Activated CD4-positive, CD25-positive, alpha-beta regulatory T cell (primary cell): ENCODE results near the gene RGS11.

Experiments
- DNase-seq, 4 experiments: peaks; one replicate each; lab custom pipeline; 2025; lab: John Stamatoyannopoulos, UW

RGS11 gene

DNA sequence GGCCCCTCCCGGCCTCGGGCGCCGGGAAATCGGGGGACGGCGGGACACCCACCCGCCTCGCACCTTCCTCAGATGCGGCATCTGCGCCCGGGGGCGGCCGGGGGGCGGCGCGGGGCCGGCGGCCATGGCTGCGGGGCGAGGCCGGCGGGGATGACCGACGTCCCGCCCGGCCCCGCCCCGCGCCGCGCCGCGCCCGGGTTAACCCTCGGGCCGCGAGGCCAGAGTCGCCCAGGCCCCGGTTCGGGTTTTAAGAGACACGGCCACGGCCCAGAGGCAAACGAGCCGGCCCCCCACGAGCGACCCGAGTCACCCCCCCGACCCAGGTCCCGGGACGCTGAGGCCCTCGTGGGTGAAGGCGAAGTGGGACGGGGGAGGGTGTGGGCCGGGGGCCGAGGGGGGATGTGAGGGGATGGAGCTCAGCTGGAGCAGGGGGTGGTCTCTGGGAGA is at the start of gene RGS11:
Gene RGS11 (minus strand): TSS at position 159 of the 447 bp plus-strand sequence. CDS start 33 bp downstream, at position 126.
- no peak for DNase-seq

DNA sequence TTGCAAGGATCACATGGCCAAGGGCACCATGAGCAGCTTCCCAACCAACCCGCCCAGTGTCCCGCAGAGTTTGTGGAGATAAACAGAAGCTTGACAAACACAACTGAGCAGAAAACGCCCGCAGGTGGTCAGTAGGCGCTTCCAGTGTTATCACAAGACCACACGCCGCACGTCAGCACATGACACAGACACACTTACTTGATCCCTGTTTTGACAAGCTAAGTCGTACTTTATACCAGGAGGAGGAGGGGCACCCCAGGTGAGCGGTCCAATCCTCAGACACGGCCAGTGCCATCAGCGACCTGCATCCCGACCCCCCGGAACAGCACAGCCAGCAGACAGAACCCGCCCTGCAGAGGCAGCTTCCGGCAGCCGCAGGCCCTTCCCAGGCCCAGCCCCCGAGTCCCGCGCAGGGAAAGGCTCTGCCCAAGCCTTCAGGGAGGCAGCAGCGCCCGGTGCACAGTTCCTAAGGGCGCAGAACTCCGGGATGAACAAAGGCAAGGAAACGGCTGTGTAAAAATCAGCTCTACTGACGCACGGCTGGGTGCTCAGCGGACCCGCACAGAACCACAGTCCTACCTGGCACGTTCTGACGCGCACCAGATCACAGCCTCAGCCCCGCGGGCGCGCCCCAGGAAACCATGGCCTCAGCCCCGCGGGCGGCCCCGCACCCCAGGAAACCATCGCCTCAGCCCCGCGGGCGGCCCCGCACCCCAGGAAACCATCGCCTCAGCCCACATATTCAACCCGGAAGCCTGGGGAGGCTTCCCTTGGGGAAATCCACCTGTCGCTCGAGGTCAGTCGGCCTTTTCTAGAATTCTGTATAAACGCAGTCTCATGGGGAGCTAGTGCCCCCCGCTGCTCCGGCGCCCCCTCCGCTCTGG is 48.9 kb upstream of the RGS11 start:
- DNase-seq, result peak in 2 of 4 experiments; percentile 52 to 56

- DNase-seq, result no peak
Measured at GRCh38 chr16:324201-324450, 48.4 kb upstream of the RGS11 start.

DNA sequence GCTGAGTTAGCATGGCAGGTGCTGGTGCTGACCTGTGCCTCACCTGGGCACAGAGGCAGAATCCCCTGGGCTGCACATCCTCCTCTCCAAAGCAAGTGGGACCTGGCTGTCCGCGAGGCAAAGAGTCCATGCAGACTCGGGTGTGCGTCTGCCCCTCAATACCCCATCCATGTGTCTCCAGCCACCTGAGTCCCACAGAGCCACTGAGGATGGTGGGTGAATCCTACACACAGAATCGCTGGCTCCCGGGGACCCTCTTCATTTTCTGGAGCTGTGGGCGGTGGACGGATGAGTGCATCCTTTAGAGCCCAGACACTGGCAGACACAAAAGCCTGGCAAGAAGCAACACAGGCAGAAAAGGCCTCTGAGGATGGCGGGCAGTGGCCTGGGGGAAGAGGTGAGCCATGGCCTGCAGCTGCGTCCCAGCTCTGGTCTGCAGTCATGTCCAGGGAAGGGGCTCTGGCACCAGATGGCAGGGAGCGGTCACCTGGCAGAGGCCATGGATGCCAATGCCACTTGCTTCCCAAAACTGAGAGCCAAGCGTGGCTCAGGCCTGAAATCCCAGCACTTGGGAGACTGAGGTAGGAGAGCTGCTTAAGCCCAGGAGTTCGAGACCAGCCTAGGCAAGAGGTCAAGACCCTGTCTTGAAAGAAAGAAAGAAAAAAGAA is 46.9 kb upstream of the RGS11 start:
- DNase-seq, result no peak

DNA sequence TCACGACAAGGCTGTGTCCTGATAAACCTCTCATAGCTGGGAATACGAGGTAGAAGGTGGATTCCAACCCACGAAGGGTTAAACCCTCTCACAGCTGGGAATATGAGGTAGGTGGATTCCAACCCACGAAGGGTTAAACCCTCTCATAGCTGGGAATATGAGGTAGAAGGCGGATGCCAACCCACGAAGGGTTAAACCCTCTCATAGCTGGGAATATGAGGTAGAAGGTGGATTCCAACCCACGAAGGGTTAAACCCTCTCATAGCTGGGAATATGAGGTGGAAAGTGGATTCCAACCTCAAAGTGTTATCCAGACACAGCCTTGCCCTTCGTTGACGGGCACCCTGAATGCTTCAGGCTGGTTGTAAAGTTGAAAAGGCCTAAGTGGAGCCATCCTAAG is 45.8 kb upstream of the RGS11 start:
- DNase-seq, result no peak

DNA sequence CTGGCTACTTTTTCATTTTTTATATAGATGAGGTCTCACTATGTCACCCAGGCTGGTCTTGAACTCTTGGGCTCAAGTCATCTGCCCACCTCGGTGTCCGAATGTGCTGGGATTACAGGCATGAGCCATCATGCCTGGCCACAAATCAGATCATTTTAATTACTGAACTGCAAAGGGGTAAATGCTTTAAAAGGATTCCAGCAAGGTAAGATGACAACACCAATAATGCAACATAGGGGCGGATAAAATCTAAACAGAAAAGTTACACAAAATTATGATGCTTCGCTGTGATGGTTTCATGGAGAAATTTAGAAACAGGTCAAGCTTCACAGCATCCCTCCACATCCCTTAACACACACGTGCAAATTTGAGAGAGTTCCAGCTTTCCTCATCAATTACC is 44.5 kb upstream of the RGS11 start:
- DNase-seq, result no peak

- no peak for DNase-seq
Measured at GRCh38 chr16:318628-319027, 42.9 kb upstream of the RGS11 start.

- DNase-seq, result no peak
Measured at GRCh38 chr16:317583-317982, 41.8 kb upstream of the RGS11 start.

GRCh38 chr16:316741-317464 is 41.2 kb upstream of the RGS11 start:
- no peak for DNase-seq

DNA sequence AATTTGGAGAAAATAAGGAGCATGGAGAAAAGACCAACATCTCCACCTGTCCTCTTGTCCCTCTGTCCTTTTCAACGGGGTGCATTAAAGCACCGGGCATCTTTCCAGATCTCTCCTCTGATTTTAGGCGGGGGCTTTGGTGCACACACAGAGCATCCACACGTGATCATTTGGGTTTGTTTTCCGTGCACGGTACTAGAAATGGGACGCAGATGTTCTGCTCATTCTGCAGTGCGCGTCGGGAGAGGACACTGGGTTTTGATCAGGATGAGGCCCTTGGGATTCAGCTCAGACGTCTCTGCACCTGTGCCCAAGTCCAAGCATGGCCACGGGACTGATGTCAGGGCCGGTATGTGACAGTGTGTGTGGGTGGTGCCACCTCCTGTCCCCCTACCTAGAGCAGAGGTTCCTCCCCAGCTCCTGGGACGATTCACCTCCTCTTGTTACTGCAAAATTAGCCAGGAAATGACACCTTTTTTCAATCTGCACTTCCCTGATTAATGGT is 39.1 kb upstream of the RGS11 start:
- no peak for DNase-seq

GRCh38 chr16:314351-314750 is 38.6 kb upstream of the RGS11 start:
- no peak for DNase-seq

DNA sequence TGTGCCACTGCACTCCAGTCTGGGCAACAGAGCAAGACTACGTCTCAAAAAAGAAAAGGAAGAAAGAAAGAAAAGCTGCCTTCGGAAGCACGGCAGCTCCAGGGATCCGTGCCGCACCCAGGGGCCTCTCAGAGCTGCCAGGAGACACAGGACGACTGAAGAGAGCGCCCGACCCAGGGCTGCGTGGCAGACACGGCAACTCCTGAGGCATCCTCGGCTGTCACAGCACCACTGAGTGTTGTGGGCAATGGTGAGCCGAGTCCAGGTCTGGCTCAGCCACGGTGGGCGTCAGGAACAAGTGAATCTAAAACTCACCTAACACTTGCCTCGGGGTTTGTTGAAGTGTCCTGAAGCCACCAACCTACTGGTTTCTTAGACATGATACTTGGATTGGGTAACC is 36.0 kb upstream of the RGS11 start:
- no peak for DNase-seq

- DNase-seq, result no peak
Measured at GRCh38 chr16:309476-309875, 33.7 kb upstream of the RGS11 start.

DNA sequence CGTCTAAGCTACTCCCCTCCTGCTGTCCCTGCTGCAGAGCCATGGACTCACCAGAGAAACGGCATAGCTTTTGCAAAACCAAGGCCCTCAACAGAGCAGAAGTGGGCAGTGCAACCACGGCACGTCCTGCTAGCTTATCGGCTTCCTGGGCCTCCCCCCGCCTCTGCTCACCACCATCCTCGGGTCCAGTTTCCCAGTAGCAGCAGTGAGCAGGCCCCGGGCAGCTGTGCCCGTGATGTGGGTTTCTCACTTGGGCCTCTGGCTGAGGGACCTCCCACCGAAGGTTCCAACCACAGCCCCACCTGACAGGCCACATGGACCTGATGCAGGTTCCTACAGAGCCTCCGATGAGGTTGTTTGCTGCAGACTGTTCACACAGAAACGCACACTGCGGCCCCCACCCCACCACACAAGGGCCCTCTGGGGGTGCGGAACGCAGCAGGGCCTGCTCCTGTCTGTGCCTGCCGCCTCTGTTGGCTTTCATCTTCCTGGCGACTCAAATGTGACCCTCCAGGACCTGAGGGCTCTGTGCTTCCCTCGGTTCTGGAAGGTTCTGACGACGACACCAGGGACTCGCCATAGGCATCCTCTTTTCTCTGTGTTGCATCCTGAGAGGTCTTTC is 32.1 kb upstream of the RGS11 start:
- no peak for DNase-seq

DNA sequence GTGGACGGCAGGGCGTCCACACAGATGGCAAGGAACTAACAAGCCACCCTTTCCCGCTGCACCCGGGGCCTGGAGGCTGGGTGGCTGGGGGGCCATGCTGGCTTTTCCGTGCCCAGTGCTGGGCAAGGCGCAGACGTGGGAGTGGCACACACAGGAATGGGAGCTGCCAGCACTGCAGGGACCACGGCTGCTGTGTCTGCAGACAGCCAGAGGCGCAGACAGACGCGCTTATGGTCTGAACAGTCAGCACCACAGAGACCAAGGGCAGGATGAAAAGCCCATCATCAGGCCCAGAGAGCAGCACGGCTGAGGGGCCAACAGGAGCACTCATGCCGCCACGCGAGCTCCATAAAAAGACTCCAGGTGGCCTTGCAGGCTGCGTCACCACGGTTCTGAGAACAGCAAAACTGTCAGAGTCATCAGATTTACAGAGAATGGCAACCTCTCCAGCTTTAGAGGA is 31.2 kb upstream of the RGS11 start:
- no peak for DNase-seq

GRCh38 chr16:305916-306626 is 30.3 kb upstream of the RGS11 start:
- DNase-seq, result no peak

DNA sequence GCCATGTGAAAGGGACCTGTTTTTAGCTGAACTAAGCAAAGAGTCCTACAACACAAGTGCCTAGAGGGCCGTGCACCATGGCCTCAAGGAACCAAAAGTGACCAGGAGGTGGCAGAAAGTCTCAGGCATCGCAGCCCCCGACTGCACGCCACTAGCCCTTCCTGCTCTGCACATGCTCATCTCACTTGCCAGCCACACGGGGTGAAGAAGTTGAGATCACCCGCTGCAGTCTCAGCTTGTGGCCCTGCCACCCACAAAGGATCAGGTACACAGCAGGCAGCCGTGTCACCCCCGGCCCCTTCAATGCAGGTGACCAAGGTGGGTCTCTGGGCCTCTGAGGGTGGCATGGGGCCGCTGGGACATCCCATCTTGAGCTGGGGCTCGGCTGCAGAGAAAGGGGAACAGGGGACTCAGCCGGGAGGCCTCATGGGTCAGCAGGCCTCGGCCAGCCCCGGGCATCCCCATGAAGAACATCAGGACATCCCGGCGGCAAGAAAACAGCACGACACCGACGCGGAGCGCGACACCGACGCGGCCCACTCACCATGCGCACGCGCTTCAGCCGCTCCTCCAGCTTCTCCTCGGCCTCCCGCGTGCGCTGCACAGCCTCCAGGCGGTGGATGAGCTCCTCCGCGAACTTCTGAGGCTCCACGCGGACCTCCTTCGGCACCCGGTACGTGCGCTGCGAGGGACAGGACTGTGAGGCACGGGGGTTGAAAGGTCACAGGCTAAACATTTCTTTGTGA is 28.2 kb upstream of the RGS11 start:
- no peak for DNase-seq

GRCh38 chr16:301950-302349 is 26.2 kb upstream of the RGS11 start:
- no peak for DNase-seq

GRCh38 chr16:301235-301634 is 25.5 kb upstream of the RGS11 start:
- no peak for DNase-seq

- no peak for DNase-seq
Measured at GRCh38 chr16:297832-298231, 22.1 kb upstream of the RGS11 start.
